HepG2 (cell line): ENCODE measurements around the gene SHANK2. TPM values are rescaled to one million over a fixed set of nuclear protein-coding genes. Genes with fewer than 3 reads are reported as not detected.

ENCODE experiments used
- EP300 ChIP-seq, 3 experiments: sonication (generic) in 1 of 3; formaldehyde crosslinking in 1 of 3; IDR thresholded peaks; 2 replicates each; pipeline versions ENCODE4 v1.5.1 to v1.6.1; 2011 to 2020; ENCODE audit warnings: low read depth in 2 of 3, low read length in 2 of 3, borderline replicate concordance in 1 of 3, improper control_type of control experiment in 1 of 3, mild to moderate bottlenecking in 1 of 3, missing genetic modification reagents in 1 of 3, moderate library complexity in 1 of 3
- MIXL1 ChIP-seq: IDR thresholded peaks from 2 replicates; pipeline ENCODE4 v1.6.1; 2016
- NCOA2 ChIP-seq: sonication (generic); formaldehyde crosslinking; IDR thresholded peaks from 2 replicates; pipeline ENCODE4 v1.8.0; 2022; ENCODE audit warnings: inconsistent platforms
- PHF20 ChIP-seq: sonication (generic); formaldehyde crosslinking; IDR thresholded peaks from 2 replicates; pipeline ENCODE4 v1.5.0; 2020; ENCODE audit warnings: mild to moderate bottlenecking, missing genetic modification reagents
- POLR2AphosphoS2 ChIP-seq: IDR thresholded peaks from 2 replicates; pipeline ENCODE4 v1.6.1; 2011; ENCODE audit warnings: low read depth, low read length, improper control_type of control experiment
- PTBP1 ChIP-seq: fragments of 200-400 bp; formaldehyde crosslinking; IDR thresholded peaks from 2 replicates; pipeline ENCODE4 v1.6.1; 2018; ENCODE audit warnings: low read length, low read depth; ENCODE audit not compliant: poor library complexity, severe bottlenecking
- REPIN1 ChIP-seq: sonication (generic); formaldehyde crosslinking; IDR thresholded peaks from 2 replicates; pipeline ENCODE4 v1.8.0; 2022; ENCODE audit warnings: missing genetic modification reagents, low read depth, mild to moderate bottlenecking, borderline replicate concordance
- RFXAP ChIP-seq: sonication (generic); formaldehyde crosslinking; IDR thresholded peaks from 2 replicates; pipeline ENCODE4 v1.4.0; 2020; ENCODE audit warnings: missing genetic modification reagents, borderline replicate concordance
- SKI ChIP-seq: fragments of 450-650 bp; IDR thresholded peaks from one replicate; pipeline ENCODE4 v1.6.1; 2018; ENCODE audit warnings: mild to moderate bottlenecking; ENCODE audit not compliant: partially characterized antibody
- TOE1 ChIP-seq: sonication (generic); formaldehyde crosslinking; IDR thresholded peaks from 2 replicates; pipeline ENCODE4 v1.4.0; 2020; ENCODE audit warnings: mild to moderate bottlenecking, missing genetic modification reagents
- ZBTB20 ChIP-seq: sonication (generic); formaldehyde crosslinking; IDR thresholded peaks from 2 replicates; pipeline ENCODE4 v1.8.1; 2023; ENCODE audit warnings: missing genetic modification reagents, low read depth, mild to moderate bottlenecking, borderline replicate concordance
- ZBTB8A ChIP-seq: sonication (generic); formaldehyde crosslinking; IDR thresholded peaks from 2 replicates; pipeline ENCODE4 v1.4.0; 2020; ENCODE audit warnings: mild to moderate bottlenecking, low read depth, missing genetic modification reagents, borderline replicate concordance
- polyA plus RNA-seq, 8 experiments: library from polyadenylated mRNA; depleted of rRNA in 3 of 8; stranded (reverse) in 7 of 8; unstranded in 1 of 8; fragments of >200 nt; fragmentation: Illumina TruSeq in 4 of 8; extraction: Trizol in 4 of 8; gene quantifications; 2 replicates each; pipeline versions ENCODE4 v1.2.1 to v1.2.3, GENCODE V29; 2011 to 2016; ENCODE audit warnings: low read depth in 4 of 8, missing spikeins in 1 of 8, mixed read lengths in 1 of 8; ENCODE audit not compliant: insufficient read depth in 1 of 8
- total RNA-seq, 5 experiments: library from RNA; depleted of rRNA; stranded (reverse); fragments of >200 nt; fragmentation: Illumina TruSeq; extraction: Trizol; gene quantifications; 2 replicates each; pipeline ENCODE4 v1.2.3, GENCODE V29; 2016; ENCODE audit warnings: low read depth in 1 of 5
- TF ChIP-seq, protein P1 (sequence below): sonication (generic); formaldehyde crosslinking; IDR thresholded peaks from 2 replicates; pipeline ENCODE4 v1.4.0; 2020; ENCODE audit warnings: missing genetic modification reagents, borderline replicate concordance
- TF ChIP-seq, protein P2 (sequence below): sonication (generic); formaldehyde crosslinking; IDR thresholded peaks from 2 replicates; pipeline ENCODE4 v1.5.0; 2020; ENCODE audit warnings: mild to moderate bottlenecking, missing genetic modification reagents, borderline replicate concordance
- TF ChIP-seq, protein P3 (sequence below): sonication (generic); formaldehyde crosslinking; IDR thresholded peaks from 2 replicates; pipeline ENCODE4; 2020; ENCODE audit warnings: missing genetic modification reagents, mild to moderate bottlenecking, borderline replicate concordance
- TF ChIP-seq, protein P4 (sequence below): sonication (generic); formaldehyde crosslinking; IDR thresholded peaks from 2 replicates; pipeline ENCODE4 v1.8.1; 2023; ENCODE audit warnings: mild to moderate bottlenecking, inconsistent platforms, moderate library complexity, missing genetic modification reagents, borderline replicate concordance

Gene SHANK2
- total and polyA plus RNA-seq, 2 of the 13 experiments (the other 11 are each of a cell fraction or from before 2014, with no cell fraction given): 10.2 to 13.0 TPM

DNA sequence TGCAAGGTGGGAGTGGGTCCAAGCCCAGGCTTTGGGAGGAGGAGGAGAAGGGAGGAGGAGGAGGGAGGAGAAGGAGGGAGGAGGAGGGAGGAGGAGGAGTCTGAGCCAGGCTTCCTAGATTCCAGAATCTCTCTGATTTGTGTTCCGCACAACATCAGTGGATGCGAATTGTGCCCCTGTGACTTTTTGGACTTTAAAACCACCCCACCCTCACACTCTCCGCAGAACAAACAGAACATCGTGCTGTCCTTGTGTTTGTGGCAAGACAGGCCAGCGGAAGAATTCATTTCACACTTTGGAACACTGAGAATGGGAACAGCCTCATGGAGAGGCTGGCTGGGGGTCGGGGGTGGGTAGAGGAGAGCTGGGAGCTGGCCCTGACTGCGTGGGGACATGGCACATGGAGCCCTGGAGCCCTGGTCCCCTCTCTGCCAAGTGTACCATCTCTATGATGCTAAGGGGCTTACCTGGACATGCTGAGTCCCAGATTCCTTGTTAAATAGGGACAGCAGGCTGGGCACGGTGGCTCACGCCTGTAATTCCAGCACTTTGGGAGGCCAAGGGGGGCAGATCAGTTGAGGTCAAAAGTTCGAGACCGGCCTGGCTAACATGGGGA, 16.4 kb upstream of the SHANK2 start (continued):
- TF ChIP-seq RFXAP (CRISPR knock-in tag) (peak; percentile 64; the same call in 1 of the 2 replicates), TOE1 (no peak), ZBTB8A (no peak), POLR2AphosphoS2 (no peak), ZBTB20 (CRISPR knock-in tag) (peak; percentile 54; the same call in 1 of the 2 replicates), REPIN1 (CRISPR knock-in tag) (0 out of 2 replicates have a peak, but pooled peaks have one; percentile 43), PTBP1 (no peak), SKI (no peak), MIXL1 (CRISPR knock-in tag) (peak; percentile 86), EP300 (IDR thresholded peaks at IDR 0.05; ENCODE audit: low read depth in 2 of 2, low read length in 2 of 2) (peak in 1 of 2 experiments; percentile 72; a peak in 2 of 4 replicates), EP300 (CRISPR knock-in tag; IDR thresholded peaks at IDR 0.05; ENCODE audit: borderline replicate concordance) (peak; percentile 60; the same call in 1 of the 2 replicates), PHF20 (CRISPR knock-in tag) (no peak), NCOA2 (CRISPR knock-in tag) (0 out of 2 replicates have a peak, but pooled peaks have one; percentile 23)
- TF ChIP-seq, protein P1, sequence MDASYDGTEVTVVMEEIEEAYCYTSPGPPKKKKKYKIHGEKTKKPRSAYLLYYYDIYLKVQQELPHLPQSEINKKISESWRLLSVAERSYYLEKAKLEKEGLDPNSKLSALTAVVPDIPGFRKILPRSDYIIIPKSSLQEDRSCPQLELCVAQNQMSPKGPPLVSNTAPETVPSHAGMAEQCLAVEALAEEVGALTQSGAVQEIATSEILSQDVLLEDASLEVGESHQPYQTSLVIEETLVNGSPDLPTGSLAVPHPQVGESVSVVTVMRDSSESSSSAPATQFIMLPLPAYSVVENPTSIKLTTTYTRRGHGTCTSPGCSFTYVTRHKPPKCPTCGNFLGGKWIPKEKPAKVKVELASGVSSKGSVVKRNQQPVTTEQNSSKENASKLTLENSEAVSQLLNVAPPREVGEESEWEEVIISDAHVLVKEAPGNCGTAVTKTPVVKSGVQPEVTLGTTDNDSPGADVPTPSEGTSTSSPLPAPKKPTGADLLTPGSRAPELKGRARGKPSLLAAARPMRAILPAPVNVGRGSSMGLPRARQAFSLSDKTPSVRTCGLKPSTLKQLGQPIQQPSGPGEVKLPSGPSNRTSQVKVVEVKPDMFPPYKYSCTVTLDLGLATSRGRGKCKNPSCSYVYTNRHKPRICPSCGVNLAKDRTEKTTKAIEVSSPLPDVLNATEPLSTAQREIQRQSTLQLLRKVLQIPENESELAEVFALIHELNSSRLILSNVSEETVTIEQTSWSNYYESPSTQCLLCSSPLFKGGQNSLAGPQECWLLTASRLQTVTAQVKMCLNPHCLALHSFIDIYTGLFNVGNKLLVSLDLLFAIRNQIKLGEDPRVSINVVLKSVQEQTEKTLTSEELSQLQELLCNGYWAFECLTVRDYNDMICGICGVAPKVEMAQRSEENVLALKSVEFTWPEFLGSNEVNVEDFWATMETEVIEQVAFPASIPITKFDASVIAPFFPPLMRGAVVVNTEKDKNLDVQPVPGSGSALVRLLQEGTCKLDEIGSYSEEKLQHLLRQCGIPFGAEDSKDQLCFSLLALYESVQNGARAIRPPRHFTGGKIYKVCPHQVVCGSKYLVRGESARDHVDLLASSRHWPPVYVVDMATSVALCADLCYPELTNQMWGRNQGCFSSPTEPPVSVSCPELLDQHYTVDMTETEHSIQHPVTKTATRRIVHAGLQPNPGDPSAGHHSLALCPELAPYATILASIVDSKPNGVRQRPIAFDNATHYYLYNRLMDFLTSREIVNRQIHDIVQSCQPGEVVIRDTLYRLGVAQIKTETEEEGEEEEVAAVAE (CRISPR knock-in tag): peak; percentile 82; the same call in 1 of the 2 replicates
- TF ChIP-seq, protein P2, sequence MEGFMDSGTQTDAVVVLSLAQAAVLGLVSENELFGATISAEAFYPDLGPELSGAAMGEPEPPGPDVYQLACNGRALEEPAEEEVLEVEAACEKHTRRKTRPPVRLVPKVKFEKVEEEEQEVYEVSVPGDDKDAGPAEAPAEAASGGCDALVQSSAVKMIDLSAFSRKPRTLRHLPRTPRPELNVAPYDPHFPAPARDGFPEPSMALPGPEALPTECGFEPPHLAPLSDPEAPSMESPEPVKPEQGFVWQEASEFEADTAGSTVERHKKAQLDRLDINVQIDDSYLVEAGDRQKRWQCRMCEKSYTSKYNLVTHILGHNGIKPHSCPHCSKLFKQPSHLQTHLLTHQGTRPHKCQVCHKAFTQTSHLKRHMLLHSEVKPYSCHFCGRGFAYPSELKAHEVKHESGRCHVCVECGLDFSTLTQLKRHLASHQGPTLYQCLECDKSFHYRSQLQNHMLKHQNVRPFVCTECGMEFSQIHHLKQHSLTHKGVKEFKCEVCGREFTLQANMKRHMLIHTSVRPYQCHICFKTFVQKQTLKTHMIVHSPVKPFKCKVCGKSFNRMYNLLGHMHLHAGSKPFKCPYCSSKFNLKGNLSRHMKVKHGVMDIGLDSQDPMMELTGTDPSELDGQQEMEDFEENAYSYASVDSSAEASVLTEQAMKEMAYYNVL: peak; percentile 54; the same call in 1 of the 2 replicates
- TF ChIP-seq, protein P3, sequence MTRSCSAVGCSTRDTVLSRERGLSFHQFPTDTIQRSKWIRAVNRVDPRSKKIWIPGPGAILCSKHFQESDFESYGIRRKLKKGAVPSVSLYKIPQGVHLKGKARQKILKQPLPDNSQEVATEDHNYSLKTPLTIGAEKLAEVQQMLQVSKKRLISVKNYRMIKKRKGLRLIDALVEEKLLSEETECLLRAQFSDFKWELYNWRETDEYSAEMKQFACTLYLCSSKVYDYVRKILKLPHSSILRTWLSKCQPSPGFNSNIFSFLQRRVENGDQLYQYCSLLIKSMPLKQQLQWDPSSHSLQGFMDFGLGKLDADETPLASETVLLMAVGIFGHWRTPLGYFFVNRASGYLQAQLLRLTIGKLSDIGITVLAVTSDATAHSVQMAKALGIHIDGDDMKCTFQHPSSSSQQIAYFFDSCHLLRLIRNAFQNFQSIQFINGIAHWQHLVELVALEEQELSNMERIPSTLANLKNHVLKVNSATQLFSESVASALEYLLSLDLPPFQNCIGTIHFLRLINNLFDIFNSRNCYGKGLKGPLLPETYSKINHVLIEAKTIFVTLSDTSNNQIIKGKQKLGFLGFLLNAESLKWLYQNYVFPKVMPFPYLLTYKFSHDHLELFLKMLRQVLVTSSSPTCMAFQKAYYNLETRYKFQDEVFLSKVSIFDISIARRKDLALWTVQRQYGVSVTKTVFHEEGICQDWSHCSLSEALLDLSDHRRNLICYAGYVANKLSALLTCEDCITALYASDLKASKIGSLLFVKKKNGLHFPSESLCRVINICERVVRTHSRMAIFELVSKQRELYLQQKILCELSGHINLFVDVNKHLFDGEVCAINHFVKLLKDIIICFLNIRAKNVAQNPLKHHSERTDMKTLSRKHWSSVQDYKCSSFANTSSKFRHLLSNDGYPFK (CRISPR knock-in tag): no peak
- TF ChIP-seq, protein P4, sequence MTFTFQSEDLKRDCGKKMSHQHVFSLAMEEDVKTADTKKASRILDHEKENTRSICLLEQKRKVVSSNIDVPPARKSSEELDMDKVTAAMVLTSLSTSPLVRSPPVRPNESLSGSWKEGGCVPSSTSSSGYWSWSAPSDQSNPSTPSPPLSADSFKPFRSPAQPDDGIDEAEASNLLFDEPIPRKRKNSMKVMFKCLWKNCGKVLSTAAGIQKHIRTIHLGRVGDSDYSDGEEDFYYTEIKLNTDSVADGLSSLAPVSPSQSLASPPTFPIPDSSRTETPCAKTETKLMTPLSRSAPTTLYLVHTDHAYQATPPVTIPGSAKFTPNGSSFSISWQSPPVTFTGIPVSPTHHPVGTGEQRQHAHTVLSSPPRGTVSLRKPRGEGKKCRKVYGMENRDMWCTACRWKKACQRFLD (CRISPR knock-in tag): 0 out of 2 replicates have a peak, but pooled peaks have one; percentile 65
